Adipocyte (in vitro differentiated cells): ENCODE results near the gene CTSW.
A peak's percentile ranks its signal among the peaks of the same experiment; 100 is the strongest.

ENCODE experiments used
- DNase-seq: peaks from one replicate; pipeline ENCODE4 v3.0.0-alpha.2; 2015; ENCODE audit warnings: low read depth
- H3K27me3 ChIP-seq: replicated peaks from 2 replicates; pipeline ENCODE4 v1.7.0; 2013; ENCODE audit warnings: mild to moderate bottlenecking, low read length, moderate library complexity; ENCODE audit not compliant: control insufficient read depth, insufficient read depth
- H3K36me3 ChIP-seq: 2 replicates; pipeline ENCODE4 v1.7.0; 2013; ENCODE audit warnings: low read length, mild to moderate bottlenecking, moderate library complexity; ENCODE audit not compliant: control insufficient read depth, insufficient read depth, severe bottlenecking
- H3K4me1 ChIP-seq: 2 replicates; pipeline ENCODE4 v1.7.0; 2013; ENCODE audit warnings: mild to moderate bottlenecking, low read length, moderate library complexity; ENCODE audit not compliant: control insufficient read depth, insufficient read depth
- H3K4me3 ChIP-seq: 2 replicates; pipeline ENCODE4 v1.7.0; 2013; ENCODE audit warnings: mild to moderate bottlenecking, low read length, moderate library complexity
- H3K9ac ChIP-seq: 2 replicates; pipeline ENCODE4 v1.7.0; 2013; ENCODE audit warnings: mild to moderate bottlenecking, low read length, moderate library complexity
- H3K9me3 ChIP-seq: 2 replicates; pipeline ENCODE4 v1.7.0; 2013; ENCODE audit warnings: mild to moderate bottlenecking, low read length, moderate library complexity; ENCODE audit not compliant: control insufficient read depth

CTSW gene

GRCh38 chr11:65903068-65903481 lies 23.4 kb downstream of the CTSW start:
- H3K9ac ChIP-seq, result peak overlapping the region; percentile 61
- H3K4me3 ChIP-seq, result no peak overlapping the region
- H3K9me3 ChIP-seq, result no peaks in the 10 kb centered on the region
- H3K36me3 ChIP-seq, result no peaks in the 10 kb centered on the region
- H3K4me1 ChIP-seq, result peaks cover 36% of the 10 kb centered on the region
- no peaks in the 10 kb centered on the region for H3K27me3 ChIP-seq
- DNase-seq, result peak; percentile 80

GRCh38 chr11:65903715-65904114 lies 24.1 kb downstream of the CTSW start:
- Histone ChIP-seq H3K9me3 (no peaks in the 10 kb centered on the region), H3K9ac (peak overlapping the region; percentile 61), H3K36me3 (no peaks in the 10 kb centered on the region), H3K27me3 (no peaks in the 10 kb centered on the region), H3K4me3 (no peak overlapping the region), H3K4me1 (peaks cover 32% of the 10 kb centered on the region)
- no peak for DNase-seq

GRCh38 chr11:65906602-65907001 lies 27.0 kb downstream of the CTSW start:
- Histone ChIP-seq H3K4me3 (no peak overlapping the region), H3K4me1 (peaks cover 28% of the 10 kb centered on the region), H3K9ac (no peak overlapping the region), H3K36me3 (no peaks in the 10 kb centered on the region), H3K9me3 (no peaks in the 10 kb centered on the region), H3K27me3 (no peaks in the 10 kb centered on the region)
- no peak for DNase-seq

GRCh38 chr11:65907878-65908277 lies 28.2 kb downstream of the CTSW start:
- H3K36me3 ChIP-seq, result no peaks in the 10 kb centered on the region
- no peak for DNase-seq
- no peak overlapping the region for H3K4me3 ChIP-seq
- no peaks in the 10 kb centered on the region for H3K27me3 ChIP-seq
- H3K4me1 ChIP-seq, result peaks cover 27% of the 10 kb centered on the region
- no peak overlapping the region for H3K9ac ChIP-seq
- H3K9me3 ChIP-seq, result no peaks in the 10 kb centered on the region

GRCh38 chr11:65911682-65912568 lies 32.3 kb downstream of the CTSW start:
- H3K27me3 ChIP-seq, result no peaks in the 10 kb centered on the region
- H3K36me3 ChIP-seq, result no peaks in the 10 kb centered on the region
- H3K4me3 ChIP-seq, result peak overlapping the region; percentile 22
- no peaks in the 10 kb centered on the region for H3K9me3 ChIP-seq
- peaks cover 57% of the 10 kb centered on the region for H3K4me1 ChIP-seq
- H3K9ac ChIP-seq, result peak overlapping the region; percentile 76
- peak; percentile 80 for DNase-seq

GRCh38 chr11:65912845-65913244 lies 33.2 kb downstream of the CTSW start:
- H3K9me3 ChIP-seq, result no peaks in the 10 kb centered on the region
- peak; percentile 73 for DNase-seq
- H3K4me3 ChIP-seq, result no peak overlapping the region
- peaks cover 67% of the 10 kb centered on the region for H3K4me1 ChIP-seq
- H3K9ac ChIP-seq, result peak overlapping the region; percentile 76
- no peaks in the 10 kb centered on the region for H3K27me3 ChIP-seq
- H3K36me3 ChIP-seq, result no peaks in the 10 kb centered on the region

GRCh38 chr11:65915101-65915820 lies 35.6 kb downstream of the CTSW start:
- DNase-seq, result no peak
- peak overlapping the region; percentile 85 for H3K9ac ChIP-seq
- no peaks in the 10 kb centered on the region for H3K36me3 ChIP-seq
- H3K4me3 ChIP-seq, result peak overlapping the region; percentile 96
- peaks cover 73% of the 10 kb centered on the region for H3K4me1 ChIP-seq
- no peaks in the 10 kb centered on the region for H3K27me3 ChIP-seq
- H3K9me3 ChIP-seq, result no peaks in the 10 kb centered on the region

GRCh38 chr11:65915821-65916251 lies 36.2 kb downstream of the CTSW start:
- no peaks in the 10 kb centered on the region for H3K36me3 ChIP-seq
- peaks cover 79% of the 10 kb centered on the region for H3K4me1 ChIP-seq
- H3K9ac ChIP-seq, result peak overlapping the region; percentile 99
- H3K4me3 ChIP-seq, result peak overlapping the region; percentile 96
- H3K9me3 ChIP-seq, result no peaks in the 10 kb centered on the region
- no peaks in the 10 kb centered on the region for H3K27me3 ChIP-seq
- peak; percentile 99 for DNase-seq

- H3K4me1 ChIP-seq, result peaks cover 76% of the 10 kb centered on the region
Measured at GRCh38 chr11:65916391-65916790, 36.8 kb downstream of the CTSW start.

GRCh38 chr11:65917077-65917433 lies 37.4 kb downstream of the CTSW start:
- Histone ChIP-seq H3K4me1 (peaks cover 70% of the 10 kb centered on the region), H3K9me3 (no peaks in the 10 kb centered on the region), H3K27me3 (no peaks in the 10 kb centered on the region), H3K9ac (peak overlapping the region; percentile 99), H3K36me3 (peaks cover 2% of the 10 kb centered on the region), H3K4me3 (peak overlapping the region; percentile 96)
- no peak for DNase-seq

More at GRCh38 chr11:65916391-65916790, 36.8 kb downstream of the CTSW start:
- Histone ChIP-seq H3K36me3 (no peaks in the 10 kb centered on the region), H3K4me3 (peak overlapping the region; percentile 96), H3K9ac (peak overlapping the region; percentile 99), H3K27me3 (no peaks in the 10 kb centered on the region), H3K9me3 (no peaks in the 10 kb centered on the region)
- DNase-seq, result no peak

GRCh38 chr11:65917434-65918210 lies 38.0 kb downstream of the CTSW start:
- Histone ChIP-seq H3K27me3 (no peaks in the 10 kb centered on the region), H3K4me3 (peak overlapping the region; percentile 96), H3K4me1 (peaks cover 65% of the 10 kb centered on the region), H3K9me3 (no peaks in the 10 kb centered on the region), H3K9ac (peak overlapping the region; percentile 99), H3K36me3 (peaks cover 8% of the 10 kb centered on the region)
- no peak for DNase-seq
